IMR-90 (cell line): ENCODE results near the gene PLCD1. TPM values are rescaled to one million over a fixed set of nuclear protein-coding genes. Genes with fewer than 3 reads are reported as not detected.

Source experiments
- ATAC-seq: fragments of 200-7000 bp; cut with Tn5 transposase; 2 replicates; pipeline ENCODE4 v1.9.1; 2020; ENCODE audit warnings: low read depth, mild to moderate bottlenecking, moderate library complexity
- BruUV-seq: library from RNA; stranded (reverse); fragments of 400-500 nt; replicated peaks from 2 replicates; lab custom pipeline; 2021; lab: Mats Ljungman, UMichigan
- CTCF ChIA-PET: fragments of 300-600 bp; formaldehyde crosslinking; extraction: SDS; loops from one replicate; lab custom pipeline; 2021; ENCODE audit warnings: antibody characterized with exemption; lab: Yijun Ruan, JAX
- POLR2A ChIA-PET: fragments of 300-600 bp; sonication (Branson Sonifier 250); formaldehyde crosslinking; loops from one replicate; lab custom pipeline; 2022; ENCODE audit warnings: antibody characterized with exemption; ENCODE audit not compliant: unreplicated experiment; lab: Charles Lee
- DNase-seq: peaks from one replicate; pipeline ENCODE4 v3.0.0; 2013
- H2AFZ ChIP-seq: replicated peaks from 2 replicates; pipeline ENCODE3; 2013; ENCODE audit warnings: low read length, mild to moderate bottlenecking; ENCODE audit not compliant: poor library complexity
- H2AK5ac ChIP-seq: 2 replicates; pipeline ENCODE4 v1.6.1; 2013; ENCODE audit warnings: low read depth, low read length, inconsistent platforms
- H2AK9ac ChIP-seq: replicated peaks from 2 replicates; pipeline ENCODE3; 2013; ENCODE audit warnings: mild to moderate bottlenecking, low read depth, low read length, moderate library complexity; ENCODE audit not compliant: poor library complexity
- H2BK120ac ChIP-seq: 2 replicates; pipeline ENCODE4 v1.6.1; 2013; ENCODE audit warnings: low read depth, low read length, inconsistent platforms
- H2BK15ac ChIP-seq: 3 replicates; pipeline ENCODE4 v1.6.1; 2013; ENCODE audit warnings: low read depth, low read length, inconsistent platforms
- H2BK20ac ChIP-seq: 2 replicates; pipeline ENCODE4 v1.6.1; 2013; ENCODE audit warnings: low read depth, mild to moderate bottlenecking, inconsistent platforms, low read length, moderate library complexity
- H2BK5ac ChIP-seq: 2 replicates; pipeline ENCODE4 v1.6.1; 2013; ENCODE audit warnings: mild to moderate bottlenecking, low read depth, low read length, inconsistent platforms; ENCODE audit not compliant: poor library complexity, severe bottlenecking
- H3K14ac ChIP-seq: replicated peaks from 2 replicates; pipeline ENCODE4 v1.6.1; 2013; ENCODE audit warnings: low read depth, low read length, inconsistent platforms
- H3K18ac ChIP-seq: 2 replicates; pipeline ENCODE4 v1.6.1; 2013; ENCODE audit warnings: low read depth, low read length, control low read depth
- H3K23ac ChIP-seq: 2 replicates; pipeline ENCODE4 v1.6.1; 2013; ENCODE audit warnings: low read depth, low read length, inconsistent platforms
- H3K27ac ChIP-seq: 2 replicates; pipeline ENCODE4 v1.5.1; 2013; ENCODE audit warnings: mild to moderate bottlenecking, control low read depth, low read length; ENCODE audit not compliant: insufficient read depth
- H3K27me3 ChIP-seq: 2 replicates; pipeline ENCODE4 v1.6.1; 2013; ENCODE audit warnings: low read length; ENCODE audit not compliant: control insufficient read depth, insufficient read depth
- H3K36me3 ChIP-seq: 2 replicates; pipeline ENCODE4 v1.6.1; 2013; ENCODE audit warnings: low read length, mixed read lengths; ENCODE audit not compliant: control insufficient read depth, insufficient read depth
- H3K4ac ChIP-seq: 2 replicates; pipeline ENCODE4 v1.6.1; 2013; ENCODE audit warnings: low read depth, low read length, inconsistent platforms
- H3K4me1 ChIP-seq: 2 replicates; pipeline ENCODE4 v1.6.1; 2013; ENCODE audit warnings: low read length, mixed read lengths; ENCODE audit not compliant: control insufficient read depth, insufficient read depth
- H3K4me2 ChIP-seq: 2 replicates; pipeline ENCODE4 v1.6.1; 2013; ENCODE audit warnings: low read depth, mild to moderate bottlenecking, control low read depth, low read length, moderate library complexity
- H3K4me3 ChIP-seq: 2 replicates; pipeline ENCODE4 v1.5.1; 2013; ENCODE audit warnings: low read depth, mild to moderate bottlenecking, control low read depth, low read length, moderate library complexity; ENCODE audit not compliant: insufficient read depth
- H3K56ac ChIP-seq: 2 replicates; pipeline ENCODE4 v1.6.1; 2013; ENCODE audit warnings: low read length, inconsistent platforms; ENCODE audit not compliant: insufficient read depth; ENCODE audit errors: extremely low read depth
- H3K79me1 ChIP-seq, 2 experiments: 2 replicates each; pipeline ENCODE4 v1.6.1; 2013; ENCODE audit warnings: low read length in 2 of 2, inconsistent platforms in 1 of 2, low read depth in 1 of 2
- H3K9ac ChIP-seq: 2 replicates; pipeline ENCODE4 v1.6.1; 2013; ENCODE audit warnings: low read depth, low read length, control low read depth
- H3K9me1 ChIP-seq: 2 replicates; pipeline ENCODE4 v1.6.1; 2013; ENCODE audit warnings: low read length, inconsistent platforms; ENCODE audit not compliant: insufficient read depth
- H3K9me3 ChIP-seq: 2 replicates; pipeline ENCODE4 v1.6.1; 2013; ENCODE audit warnings: low read length; ENCODE audit not compliant: control insufficient read depth, insufficient read depth
- H4K20me1 ChIP-seq: 2 replicates; pipeline ENCODE4 v1.6.1; 2013; ENCODE audit warnings: low read length, inconsistent platforms; ENCODE audit not compliant: insufficient read depth
- H4K5ac ChIP-seq: 2 replicates; pipeline ENCODE4 v1.6.1; 2013; ENCODE audit warnings: mild to moderate bottlenecking, low read depth, low read length, control low read depth
- H4K8ac ChIP-seq, 2 experiments: 2 replicates each; pipeline ENCODE4 v1.6.1; 2013; ENCODE audit warnings: low read depth in 2 of 2, low read length in 2 of 2, control low read depth in 1 of 2, inconsistent platforms in 1 of 2
- H4K91ac ChIP-seq: 2 replicates; pipeline ENCODE4 v1.6.1; 2013; ENCODE audit warnings: low read depth, low read length, inconsistent platforms; ENCODE audit not compliant: insufficient read depth
- BHLHE40 ChIP-seq: fragments of 150-350 bp; IDR thresholded peaks from 2 replicates; pipeline ENCODE4 v1.6.1; 2016; ENCODE audit warnings: mild to moderate bottlenecking, low read depth, low read length
- CEBPB ChIP-seq: IDR thresholded peaks from 2 replicates; pipeline ENCODE4 v1.6.1; 2012; ENCODE audit warnings: low read depth, low read length, improper control_type of control experiment
- FOS ChIP-seq: fragments of 150-350 bp; IDR thresholded peaks from 2 replicates; pipeline ENCODE4 v1.6.1; 2016; ENCODE audit warnings: low read depth, low read length
- MAFK ChIP-seq: IDR thresholded peaks from 2 replicates; pipeline ENCODE4 v1.6.1; 2012; ENCODE audit warnings: low read depth, low read length, improper control_type of control experiment
- NFE2L2 ChIP-seq: fragments of 150-350 bp; IDR thresholded peaks from 2 replicates; pipeline ENCODE4 v1.6.1; 2016; ENCODE audit warnings: low read depth, mild to moderate bottlenecking, low read length
- POLR2A ChIP-seq: IDR thresholded peaks from 2 replicates; pipeline ENCODE4 v1.6.1; 2012; ENCODE audit warnings: mild to moderate bottlenecking, low read depth, low read length
- RAD21 ChIP-seq: IDR thresholded peaks from 2 replicates; pipeline ENCODE4 v1.6.1; 2012; ENCODE audit warnings: low read length, improper control_type of control experiment
- RFX5 ChIP-seq: IDR thresholded peaks from 2 replicates; pipeline ENCODE4 v1.8.0; 2012; ENCODE audit warnings: low read depth, mild to moderate bottlenecking, low read length, moderate library complexity
- SMC3 ChIP-seq: fragments of 150-350 bp; IDR thresholded peaks from 2 replicates; pipeline ENCODE4 v1.6.1; 2016; ENCODE audit warnings: low read depth, mild to moderate bottlenecking, antibody characterized with exemption, low read length, moderate library complexity
- WGBS, 2 experiments: methylation state at CpG; one replicate each; pipeline versions ENCODE4 v1.1.5 to v1.1.7; 2013; ENCODE audit warnings: missing lambda C conversion rate in 2 of 2; ENCODE audit not compliant: insufficient read length in 1 of 2; ENCODE audit errors: extremely low coverage in 2 of 2; 5-methylcytosine and 5-hydroxymethylcytosine counted together
- dilution Hi-C: fragments of 300-500 bp; cut with HindIII; formaldehyde crosslinking; loops from one replicate; pipeline ENCODE4 v1.14.3; 2018; ENCODE audit warnings: low sequenced_read_pairs; ENCODE audit not compliant: unreplicated experiment
- in situ Hi-C: fragments of 300-500 bp; cut with MboI; formaldehyde crosslinking; loops from 3 replicates; pipeline ENCODE4 v1.14.3; 2019; ENCODE audit warnings: low sequenced_read_pairs, inconsistent platforms, mixed read lengths
- intact Hi-C: fragments of 100-400 bp; cut with micrococcal nuclease; formaldehyde crosslinking; loops from 2 replicates; pipeline ENCODE4 v1.10.0; 2022
- polyA plus RNA-seq, 3 experiments: library from polyadenylated mRNA; depleted of rRNA; stranded (reverse); fragments of >200 nt; gene quantifications; 2 replicates each; pipeline ENCODE4 v1.2.3, GENCODE V29; 2012; ENCODE audit warnings: low replicate concordance in 1 of 3
- total RNA-seq: library from RNA; depleted of rRNA; stranded (reverse); fragments of >200 nt; gene quantifications from 2 replicates; pipeline ENCODE4 v1.2.3, GENCODE V29; 2012
- TF ChIP-seq, protein P1 (sequence below): fragments of 150-350 bp; IDR thresholded peaks from 2 replicates; pipeline ENCODE4 v1.6.1; 2017; ENCODE audit warnings: mild to moderate bottlenecking, antibody characterized with exemption, low read length, low read depth

Gene PLCD1
- total and polyA plus RNA-seq, 2 of the 4 experiments (the other 2 are of a cell fraction): 14.9 to 16.3 TPM

DNA sequence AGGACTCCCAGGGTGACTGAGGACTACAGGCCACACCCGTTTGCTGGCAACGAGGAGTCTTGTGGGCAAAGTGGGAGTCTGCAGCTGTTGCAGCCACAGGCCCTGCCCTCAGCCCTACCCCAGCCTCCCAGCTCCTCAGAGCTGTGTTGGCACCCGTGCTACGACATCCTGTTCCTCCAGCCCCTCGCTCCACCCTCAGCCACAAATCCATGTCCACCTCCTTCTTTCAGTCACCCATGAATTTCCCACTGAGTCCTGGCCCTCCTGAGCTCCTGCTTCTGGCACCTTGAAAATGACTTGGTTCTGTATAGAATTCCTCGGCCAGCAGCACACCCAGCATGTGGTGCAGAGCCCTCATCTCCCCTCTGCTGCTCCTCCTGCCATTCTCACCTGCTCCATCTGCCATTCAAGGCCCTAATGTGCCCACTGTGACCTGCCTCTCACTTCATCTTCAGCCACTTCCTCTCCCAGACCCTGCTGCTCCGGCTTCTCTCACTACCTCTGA lies 59.8 kb downstream of the PLCD1 start:
- in situ Hi-C loops (no loop called here), intact Hi-C loops (no loop called here), dilution Hi-C loops (no loop called here)
- Histone ChIP-seq H4K20me1 (peaks cover 6% of the 10 kb centered on the region; the same call in 1 of the 2 replicates), H4K91ac (no peak overlapping the region), H3K56ac (no peak overlapping the region), H3K4me3 (no peak overlapping the region), H2BK15ac (no peak overlapping the region), H2BK20ac (no peak overlapping the region), H2AK5ac (no peak overlapping the region), H3K18ac (no peak overlapping the region), H3K4me2 (no peak overlapping the region), H2BK5ac (no peak overlapping the region), H2BK120ac (no peak overlapping the region), H3K4ac (no peak overlapping the region), H3K23ac (no peak overlapping the region), H2AFZ (no peak overlapping the region), H3K9me1 (peaks cover 23% of the 10 kb centered on the region), H3K27me3 (no peaks in the 10 kb centered on the region), H4K8ac (no peak overlapping the region), H3K4me1 (peaks cover 8% of the 10 kb centered on the region; the same call in 1 of the 2 replicates), H2AK9ac (no peak overlapping the region), H3K27ac (no peak overlapping the region), H3K9ac (no peak overlapping the region), H3K9me3 (no peaks in the 10 kb centered on the region), H4K5ac (no peak overlapping the region), H3K79me1 (peaks cover 0 to 10% of the 10 kb centered on the region in 2 experiments; a peak in 2 of 4 replicates), H3K36me3 (peaks cover 29% of the 10 kb centered on the region), H3K14ac (no peak overlapping the region)
- no peak for ATAC-seq
- CTCF ChIA-PET: interaction anchor here (1.6 kb wide), 1 partner anchor 115 kb away, joined by 4 read pairs; no protein-coding TSS in a partner anchor
- POLR2A ChIA-PET: no interaction called here
- 86% methylated on average over 4 of the region's 7 CpGs; no CpG with 5 or more reads in 1 of the 2 experiments for WGBS, 2 experiments
- DNase-seq: no peak
- BruUV-seq: no TSS peak
- TF ChIP-seq SMC3 (no peak), FOS (no peak), POLR2A (no peak), RAD21 (no peak), CEBPB (no peak), MAFK (no peak), RFX5 (no peak), BHLHE40 (no peak), NFE2L2 (no peak)
- TF ChIP-seq, protein P1, sequence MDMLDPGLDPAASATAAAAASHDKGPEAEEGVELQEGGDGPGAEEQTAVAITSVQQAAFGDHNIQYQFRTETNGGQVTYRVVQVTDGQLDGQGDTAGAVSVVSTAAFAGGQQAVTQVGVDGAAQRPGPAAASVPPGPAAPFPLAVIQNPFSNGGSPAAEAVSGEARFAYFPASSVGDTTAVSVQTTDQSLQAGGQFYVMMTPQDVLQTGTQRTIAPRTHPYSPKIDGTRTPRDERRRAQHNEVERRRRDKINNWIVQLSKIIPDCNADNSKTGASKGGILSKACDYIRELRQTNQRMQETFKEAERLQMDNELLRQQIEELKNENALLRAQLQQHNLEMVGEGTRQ: no peak
